A673 (cell line): ENCODE data around the gene AP4E1. TPM values are rescaled to one million over a fixed set of nuclear protein-coding genes. Genes with fewer than 3 reads are reported as not detected.

ENCODE experiments used
- BruUV-seq: library from RNA; stranded (reverse); fragments of 400-500 nt; replicated peaks from 2 replicates; lab custom pipeline; 2021; lab: Mats Ljungman, UMichigan
- CTCF ChIA-PET: fragments of 300-600 bp; sonication (Branson Sonifier 250); formaldehyde crosslinking; loops from one replicate; lab custom pipeline; 2022; ENCODE audit warnings: antibody characterized with exemption; lab: Charles Lee
- POLR2A ChIA-PET: fragments of 300-600 bp; sonication (Branson Sonifier 250); formaldehyde crosslinking; loops from one replicate; lab custom pipeline; 2022; ENCODE audit warnings: antibody characterized with exemption; ENCODE audit not compliant: low non-redundant PET; lab: Charles Lee
- DNase-seq: peaks from one replicate; pipeline ENCODE4 v3.0.0-alpha.2; 2015; ENCODE audit warnings: low spot score
- H3K27ac ChIP-seq: fragments of 200-600 bp; sonication (generic); 2 replicates; pipeline ENCODE4 v1.5.1; 2016; ENCODE audit warnings: mixed run types, low read depth, mild to moderate bottlenecking, mixed read lengths, antibody characterized with exemption, low read length; ENCODE audit not compliant: poor library complexity, severe bottlenecking
- H3K27me3 ChIP-seq: fragments of 200-600 bp; sonication (generic); replicated peaks from 2 replicates; pipeline ENCODE4 v1.6.1; 2017; ENCODE audit warnings: mixed run types, low read depth, mild to moderate bottlenecking, mixed read lengths, antibody characterized with exemption, low read length; ENCODE audit not compliant: insufficient read depth, poor library complexity
- H3K36me3 ChIP-seq: fragments of 200-600 bp; sonication (generic); 2 replicates; pipeline ENCODE4 v1.6.1; 2016; ENCODE audit warnings: mixed run types, mild to moderate bottlenecking, mixed read lengths, antibody characterized with exemption, low read length; ENCODE audit not compliant: insufficient read depth, poor library complexity, severe bottlenecking
- H3K4me1 ChIP-seq: fragments of 200-600 bp; sonication (generic); 2 replicates; pipeline ENCODE4 v1.6.1; 2017; ENCODE audit warnings: mixed run types, mild to moderate bottlenecking, mixed read lengths, antibody characterized with exemption, low read length; ENCODE audit not compliant: insufficient read depth, poor library complexity, severe bottlenecking
- H3K4me3 ChIP-seq: fragments of 200-600 bp; sonication (generic); 2 replicates; pipeline ENCODE4 v1.5.1; 2016; ENCODE audit warnings: low read depth, mixed run types, mild to moderate bottlenecking, mixed read lengths, low read length; ENCODE audit not compliant: poor library complexity, severe bottlenecking
- H3K9me3 ChIP-seq: fragments of 200-600 bp; sonication (generic); 2 replicates; pipeline ENCODE4 v1.6.1; 2016; ENCODE audit warnings: mixed run types, low read depth, mild to moderate bottlenecking, mixed read lengths, antibody characterized with exemption, low read length; ENCODE audit not compliant: poor library complexity, severe bottlenecking
- CTCF ChIP-seq: fragments of 300-800, 200-600 bp; sonication (generic); conservative IDR thresholded peaks from 2 replicates; pipeline ENCODE4 v1.5.1; 2017; ENCODE audit warnings: low read depth, mild to moderate bottlenecking, antibody characterized with exemption, low read length, moderate library complexity, mixed read lengths
- EZH2 ChIP-seq: fragments of 200-600 bp; sonication (generic); IDR thresholded peaks from 2 replicates; pipeline ENCODE4 v1.6.1; 2017; ENCODE audit warnings: borderline replicate concordance, low read depth, mild to moderate bottlenecking, mixed read lengths, antibody characterized with exemption, low read length; ENCODE audit not compliant: poor library complexity, severe bottlenecking
- intact Hi-C: fragments of 100-400 bp; cut with micrococcal nuclease; formaldehyde crosslinking; loops from one replicate; pipeline ENCODE4 v1.10.0; 2022; ENCODE audit not compliant: unreplicated experiment
- total RNA-seq: library from RNA; stranded (reverse); gene quantifications from 2 replicates; pipeline ENCODE4 v1.2.3, GENCODE V29; 2021

The AP4E1 gene
- total RNA-seq, 1 experiment from 2014 or later, result 13.9 TPM

- ChIA-PET POLR2A (no interaction called here), CTCF (no interaction called here)
- H3K9me3 ChIP-seq, result no peaks in the 10 kb centered on the region
- no peaks in the 10 kb centered on the region for H3K4me1 ChIP-seq
- DNase-seq, result no peak
- TF ChIP-seq CTCF, result no peak
- TF ChIP-seq EZH2, result no peak
- no peak overlapping the region for H3K27ac ChIP-seq
- no TSS peak for BruUV-seq
- H3K4me3 ChIP-seq, result no peak overlapping the region
- H3K36me3 ChIP-seq, result no peaks in the 10 kb centered on the region
- H3K27me3 ChIP-seq, result peaks cover 8% of the 10 kb centered on the region
- intact Hi-C loops, result no loop called here
Measured at GRCh38 chr15:51054535-51054934, 146.1 kb downstream of the AP4E1 start.

Other genes with a start within 250 kb of the AP4E1 start
- gene TRPM7, start 221.9 kb upstream of the AP4E1 start, total RNA-seq, result 41.7 and 49.6 TPM in 2 replicates
- gene SPPL2A, start 143.0 kb upstream of the AP4E1 start, total RNA-seq, result 91.6 and 100 TPM in 2 replicates
- gene TNFAIP8L3, start 186.2 kb downstream of the AP4E1 start, total RNA-seq, result 0.15 and 0.24 TPM in 2 replicates